Panc1 (cell line): ENCODE measurements around the gene CORIN. TPM values are rescaled to one million over a fixed set of nuclear protein-coding genes. Genes with fewer than 3 reads are reported as not detected.

Experiments
- ATAC-seq: fragments of 200-7000 bp; cut with Tn5 transposase; 2 replicates; pipeline ENCODE4 v1.9.1; 2020; ENCODE audit warnings: mild to moderate bottlenecking, moderate library complexity
- BruUV-seq: library from RNA; stranded (reverse); fragments of 400-500 nt; replicated peaks from 2 replicates; lab custom pipeline; 2021; lab: Mats Ljungman, UMichigan
- CTCF ChIA-PET: fragments of 300-600 bp; sonication (Branson Sonifier 250); formaldehyde crosslinking; loops from one replicate; lab custom pipeline; 2022; ENCODE audit warnings: antibody characterized with exemption; lab: Charles Lee
- POLR2A ChIA-PET: fragments of 300-600 bp; sonication (Branson Sonifier 250); formaldehyde crosslinking; loops from one replicate; lab custom pipeline; 2022; ENCODE audit warnings: antibody characterized with exemption; lab: Charles Lee
- DNase-seq: peaks from one replicate; pipeline ENCODE4 v3.0.0-alpha.2; 2010; ENCODE audit warnings: low read depth, low spot score
- H3K27ac ChIP-seq: 2 replicates; pipeline ENCODE4 v1.5.1; 2011; ENCODE audit warnings: mild to moderate bottlenecking, low read length, inconsistent platforms
- H3K27me3 ChIP-seq: fragments of 200-500 bp; sonication (Bioruptor generic); 2 replicates; pipeline ENCODE4 v1.6.0; 2014; ENCODE audit warnings: low read length, inconsistent platforms; ENCODE audit not compliant: control insufficient read depth, insufficient read depth
- H3K36me3 ChIP-seq: fragments of 200-500 bp; sonication (Bioruptor generic); 2 replicates; pipeline ENCODE4 v1.5.1; 2014; ENCODE audit warnings: inconsistent platforms, mild to moderate bottlenecking, low read length, moderate library complexity; ENCODE audit not compliant: control insufficient read depth, insufficient read depth
- H3K4me1 ChIP-seq: 2 replicates; pipeline ENCODE4 v1.5.1; 2011; ENCODE audit warnings: inconsistent platforms, mild to moderate bottlenecking, low read length, moderate library complexity; ENCODE audit not compliant: control insufficient read depth, insufficient read depth
- H3K4me3 ChIP-seq, 2 experiments: 2 replicates each; pipeline ENCODE4 v1.5.1; 2011 to 2012; ENCODE audit warnings: low read depth in 2 of 2, low read length in 2 of 2, mild to moderate bottlenecking in 2 of 2, inconsistent platforms in 1 of 2, moderate library complexity in 1 of 2
- H3K9me3 ChIP-seq: fragments of 200-500 bp; sonication (Bioruptor generic); 2 replicates; pipeline ENCODE4 v1.5.1; 2014; ENCODE audit warnings: low read depth, mild to moderate bottlenecking, inconsistent platforms, low read length, moderate library complexity; ENCODE audit not compliant: control insufficient read depth, insufficient read depth
- POLR2AphosphoS5 ChIP-seq: IDR thresholded peaks from 2 replicates; pipeline ENCODE4 v1.6.1; 2012; ENCODE audit warnings: mild to moderate bottlenecking, low read depth, low read length, moderate library complexity
- SIN3A ChIP-seq: IDR thresholded peaks from 2 replicates; pipeline ENCODE4 v1.6.1; 2012; ENCODE audit warnings: low read depth, mild to moderate bottlenecking, low read length, moderate library complexity, borderline replicate concordance; ENCODE audit not compliant: insufficient read depth
- TCF7L2 ChIP-seq: IDR thresholded peaks from 2 replicates; pipeline ENCODE4 v1.6.1; 2011; ENCODE audit warnings: mild to moderate bottlenecking, low read depth, low read length, inconsistent platforms
- in situ Hi-C: cut with HindIII; loops from 2 replicates; pipeline ENCODE4 v1.10.0; 2016; ENCODE audit warnings: low sequenced_read_pairs, low pct_unique_long_range_greater_than_20kb
- intact Hi-C: fragments of 100-400 bp; cut with micrococcal nuclease; formaldehyde crosslinking; loops from one replicate; pipeline ENCODE4 v1.10.0; 2022; ENCODE audit not compliant: unreplicated experiment
- total RNA-seq: library from RNA; stranded (reverse); gene quantifications from one replicate; pipeline ENCODE4 v1.2.1, GENCODE V29; 2021; ENCODE audit not compliant: unreplicated experiment
- TF ChIP-seq, protein P1 (sequence below), 2 experiments: IDR thresholded peaks; 2 replicates each; pipeline ENCODE4 v1.6.1; 2011 to 2012; ENCODE audit warnings: low read depth in 2 of 2, control low read depth in 1 of 2, low read length in 1 of 2, mild to moderate bottlenecking in 1 of 2, moderate library complexity in 1 of 2; ENCODE audit not compliant: insufficient read depth in 1 of 2
- TF ChIP-seq, protein P2 (sequence below): fragments of 450-650 bp; IDR thresholded peaks from 2 replicates; pipeline ENCODE4 v1.5.1; 2017; ENCODE audit warnings: mild to moderate bottlenecking

CORIN gene
- total RNA-seq, 1 experiment from 2014 or later, result not detected

DNA sequence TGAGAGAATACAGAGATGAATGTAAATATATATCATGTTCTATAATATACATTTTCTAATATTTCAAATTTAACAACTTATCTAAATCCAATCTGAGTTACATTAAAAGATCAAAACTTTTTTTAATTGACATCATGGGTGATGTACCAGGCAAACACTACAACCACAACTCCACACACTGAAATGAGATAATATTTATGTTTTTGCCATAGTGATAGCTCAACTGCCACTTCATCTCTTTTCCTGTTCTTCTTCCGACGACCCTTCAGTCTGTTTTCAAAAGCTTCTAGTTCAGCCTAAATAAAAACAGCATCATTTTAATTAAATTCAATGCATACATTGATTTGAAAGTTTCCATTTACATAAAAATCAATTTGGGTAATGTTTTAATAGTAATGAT, 10.2 kb upstream of the CORIN start:
- ChIA-PET POLR2A (no interaction called here), CTCF (no interaction called here)
- no TSS peak for BruUV-seq
- in situ Hi-C loops (no loop called here), intact Hi-C loops (no loop called here)
- Histone ChIP-seq H3K27ac (no peak overlapping the region), H3K4me1 (no peaks in the 10 kb centered on the region), H3K36me3 (no peaks in the 10 kb centered on the region; the same call in 1 of the 2 replicates), H3K27me3 (no peaks in the 10 kb centered on the region), H3K4me3 (no peak overlapping the region), H3K9me3 (no peaks in the 10 kb centered on the region)
- TF ChIP-seq, protein P1, sequence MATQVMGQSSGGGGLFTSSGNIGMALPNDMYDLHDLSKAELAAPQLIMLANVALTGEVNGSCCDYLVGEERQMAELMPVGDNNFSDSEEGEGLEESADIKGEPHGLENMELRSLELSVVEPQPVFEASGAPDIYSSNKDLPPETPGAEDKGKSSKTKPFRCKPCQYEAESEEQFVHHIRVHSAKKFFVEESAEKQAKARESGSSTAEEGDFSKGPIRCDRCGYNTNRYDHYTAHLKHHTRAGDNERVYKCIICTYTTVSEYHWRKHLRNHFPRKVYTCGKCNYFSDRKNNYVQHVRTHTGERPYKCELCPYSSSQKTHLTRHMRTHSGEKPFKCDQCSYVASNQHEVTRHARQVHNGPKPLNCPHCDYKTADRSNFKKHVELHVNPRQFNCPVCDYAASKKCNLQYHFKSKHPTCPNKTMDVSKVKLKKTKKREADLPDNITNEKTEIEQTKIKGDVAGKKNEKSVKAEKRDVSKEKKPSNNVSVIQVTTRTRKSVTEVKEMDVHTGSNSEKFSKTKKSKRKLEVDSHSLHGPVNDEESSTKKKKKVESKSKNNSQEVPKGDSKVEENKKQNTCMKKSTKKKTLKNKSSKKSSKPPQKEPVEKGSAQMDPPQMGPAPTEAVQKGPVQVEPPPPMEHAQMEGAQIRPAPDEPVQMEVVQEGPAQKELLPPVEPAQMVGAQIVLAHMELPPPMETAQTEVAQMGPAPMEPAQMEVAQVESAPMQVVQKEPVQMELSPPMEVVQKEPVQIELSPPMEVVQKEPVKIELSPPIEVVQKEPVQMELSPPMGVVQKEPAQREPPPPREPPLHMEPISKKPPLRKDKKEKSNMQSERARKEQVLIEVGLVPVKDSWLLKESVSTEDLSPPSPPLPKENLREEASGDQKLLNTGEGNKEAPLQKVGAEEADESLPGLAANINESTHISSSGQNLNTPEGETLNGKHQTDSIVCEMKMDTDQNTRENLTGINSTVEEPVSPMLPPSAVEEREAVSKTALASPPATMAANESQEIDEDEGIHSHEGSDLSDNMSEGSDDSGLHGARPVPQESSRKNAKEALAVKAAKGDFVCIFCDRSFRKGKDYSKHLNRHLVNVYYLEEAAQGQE (IDR thresholded peaks at IDR 0.05; ENCODE audit: insufficient read depth in 1 of 2, low read depth in 2 of 2, low read length in 1 of 2), result no peak
- TF ChIP-seq TCF7L2, result no peak
- TF ChIP-seq, protein P2, sequence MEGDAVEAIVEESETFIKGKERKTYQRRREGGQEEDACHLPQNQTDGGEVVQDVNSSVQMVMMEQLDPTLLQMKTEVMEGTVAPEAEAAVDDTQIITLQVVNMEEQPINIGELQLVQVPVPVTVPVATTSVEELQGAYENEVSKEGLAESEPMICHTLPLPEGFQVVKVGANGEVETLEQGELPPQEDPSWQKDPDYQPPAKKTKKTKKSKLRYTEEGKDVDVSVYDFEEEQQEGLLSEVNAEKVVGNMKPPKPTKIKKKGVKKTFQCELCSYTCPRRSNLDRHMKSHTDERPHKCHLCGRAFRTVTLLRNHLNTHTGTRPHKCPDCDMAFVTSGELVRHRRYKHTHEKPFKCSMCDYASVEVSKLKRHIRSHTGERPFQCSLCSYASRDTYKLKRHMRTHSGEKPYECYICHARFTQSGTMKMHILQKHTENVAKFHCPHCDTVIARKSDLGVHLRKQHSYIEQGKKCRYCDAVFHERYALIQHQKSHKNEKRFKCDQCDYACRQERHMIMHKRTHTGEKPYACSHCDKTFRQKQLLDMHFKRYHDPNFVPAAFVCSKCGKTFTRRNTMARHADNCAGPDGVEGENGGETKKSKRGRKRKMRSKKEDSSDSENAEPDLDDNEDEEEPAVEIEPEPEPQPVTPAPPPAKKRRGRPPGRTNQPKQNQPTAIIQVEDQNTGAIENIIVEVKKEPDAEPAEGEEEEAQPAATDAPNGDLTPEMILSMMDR, result no peak
- TF ChIP-seq SIN3A, result no peak
- TF ChIP-seq POLR2AphosphoS5, result no peak
- ATAC-seq, result no peak
- no peak for DNase-seq

DNA sequence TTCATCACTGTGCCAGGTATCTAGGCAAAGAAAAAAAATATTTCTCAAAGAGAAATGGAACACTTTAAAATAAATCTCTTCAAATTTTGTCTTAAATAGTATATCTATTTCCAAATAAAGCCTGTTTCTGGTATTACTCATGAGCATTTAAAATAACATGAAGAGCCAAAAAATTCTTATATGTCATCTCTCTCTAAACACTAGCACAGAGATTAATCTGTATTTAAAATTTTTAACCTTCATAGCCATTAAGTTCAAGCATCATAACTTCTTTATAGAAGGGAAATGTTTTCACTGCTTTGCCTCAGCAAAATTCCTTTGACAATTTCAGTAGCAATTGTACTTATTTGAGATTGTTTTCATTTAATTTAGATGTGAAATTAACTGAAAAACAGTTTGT, 5.1 kb upstream of the CORIN start:
- Histone ChIP-seq H3K36me3 (no peaks in the 10 kb centered on the region; the same call in 1 of the 2 replicates), H3K9me3 (no peaks in the 10 kb centered on the region), H3K27ac (no peak overlapping the region), H3K4me3 (no peak overlapping the region), H3K27me3 (no peaks in the 10 kb centered on the region), H3K4me1 (no peaks in the 10 kb centered on the region)
- BruUV-seq, result no TSS peak
- CTCF ChIA-PET, result no interaction called here
- DNase-seq (no peak), ATAC-seq (no peak)
- intact Hi-C loops, result no loop called here
- TF ChIP-seq TCF7L2, result no peak
- TF ChIP-seq SIN3A, result no peak
- TF ChIP-seq, protein P1 (IDR thresholded peaks at IDR 0.05; ENCODE audit: insufficient read depth in 1 of 2, low read depth in 2 of 2, low read length in 1 of 2), result no peak
- POLR2A ChIA-PET, result no interaction called here
- in situ Hi-C loops, result no loop called here
